B cell (primary cell): ENCODE results near the gene ACAA2. TPM values are rescaled to one million over a fixed set of nuclear protein-coding genes. Genes with fewer than 3 reads are reported as not detected.

Experiments used
- ATAC-seq: fragments of 200-7000 bp; cut with Tn5 transposase; one replicate; pipeline ENCODE4 v1.10.0; 2021; ENCODE audit warnings: low read depth, mild to moderate bottlenecking, moderate number of reproducible peaks, moderate library complexity
- CTCF ChIA-PET: fragments of 350-600 bp; sonication (Branson Sonifier 250); formaldehyde crosslinking; loops from one replicate; lab custom pipeline; 2021; ENCODE audit warnings: antibody characterized with exemption, inconsistent platforms; lab: Charles Lee
- POLR2A ChIA-PET: fragments of 350-600 bp; sonication (Branson Sonifier 250); formaldehyde crosslinking; loops from one replicate; lab custom pipeline; 2021; ENCODE audit warnings: antibody characterized with exemption; lab: Charles Lee
- DNase-seq: peaks from one replicate; pipeline ENCODE4 v3.0.0; 2013
- H2AFZ ChIP-seq: 2 replicates; pipeline ENCODE4 v1.6.1; 2012; ENCODE audit warnings: mild to moderate bottlenecking, low read depth, low read length; ENCODE audit not compliant: insufficient read depth, poor library complexity, severe bottlenecking
- H3K27ac ChIP-seq, 2 donors: 1 replicate in 1 of 2; 2 replicates in 1 of 2; pipeline ENCODE4 v1.5.1; 2012 to 2013; ENCODE audit warnings: low read length in 2 of 2, mild to moderate bottlenecking in 2 of 2, moderate library complexity in 1 of 2
- H3K27me3 ChIP-seq, 4 experiments: fragments of 200-600 bp in 1 of 4; sonication (generic) in 1 of 4; replicated peaks in 1 of 4; 1 replicate in 2 of 4; 2 replicates in 2 of 4; pipeline versions ENCODE4 v1.6.1 to v1.7.0; 2013 to 2016; ENCODE audit warnings: low read length in 3 of 4, mild to moderate bottlenecking in 2 of 4, mixed read lengths in 1 of 4, moderate library complexity in 1 of 4; ENCODE audit not compliant: insufficient read depth in 4 of 4, control insufficient read depth in 3 of 4; ENCODE audit errors: control extremely low read depth in 1 of 4
- H3K36me3 ChIP-seq, 2 experiments: replicated peaks in 1 of 2; 1 replicate in 1 of 2; 2 replicates in 1 of 2; pipeline versions ENCODE4 v1.6.1 to v1.7.1; 2013; ENCODE audit warnings: low read length in 1 of 2; ENCODE audit not compliant: insufficient read depth in 2 of 2, control insufficient read depth in 1 of 2; ENCODE audit errors: control extremely low read depth in 1 of 2, extremely low read depth in 1 of 2
- H3K4me1 ChIP-seq, 2 donors: fragments of 200-600 bp in 1 of 2; sonication (generic) in 1 of 2; 1 replicate in 1 of 2; 2 replicates in 1 of 2; pipeline versions ENCODE4 v1.5.1 to v1.6.1; 2013 to 2017; ENCODE audit warnings: low read length in 2 of 2; ENCODE audit not compliant: control insufficient read depth in 2 of 2, insufficient read depth in 2 of 2
- H3K4me2 ChIP-seq: replicated peaks from 2 replicates; pipeline ENCODE3; 2012; ENCODE audit warnings: mild to moderate bottlenecking, low read depth, low read length; ENCODE audit not compliant: poor library complexity, severe bottlenecking
- H3K4me3 ChIP-seq, 5 experiments: fragments of 200-600 bp in 1 of 5; sonication (generic) in 1 of 5; 1 replicate in 3 of 5; 2 replicates in 2 of 5; pipeline versions ENCODE4 v1.5.1 to v1.7.0; 2011 to 2016; ENCODE audit warnings: low read length in 4 of 5, mild to moderate bottlenecking in 4 of 5, low read depth in 2 of 5, control low read depth in 1 of 5, moderate library complexity in 1 of 5; ENCODE audit not compliant: insufficient read depth in 1 of 5; ENCODE audit errors: control extremely low read depth in 1 of 5, extremely low read depth in 1 of 5
- H3K79me2 ChIP-seq: fragments of 200-600 bp; sonication (generic); one replicate; pipeline ENCODE4 v1.6.0; 2016; ENCODE audit warnings: low read length; ENCODE audit not compliant: control insufficient read depth, insufficient read depth
- H3K9ac ChIP-seq: fragments of 200-600 bp; sonication (generic); 2 replicates; pipeline ENCODE4 v1.6.1; 2017; ENCODE audit warnings: mild to moderate bottlenecking, low read length, moderate library complexity
- H3K9me3 ChIP-seq, 3 donors: one replicate each; pipeline versions ENCODE4 v1.6.1 to v1.7.1; 2013; ENCODE audit warnings: low read length in 2 of 3; ENCODE audit not compliant: control insufficient read depth in 2 of 3, insufficient read depth in 1 of 3; ENCODE audit errors: control extremely low read depth in 1 of 3
- H4K20me1 ChIP-seq: 2 replicates; pipeline ENCODE4 v1.6.0; 2012; ENCODE audit warnings: mild to moderate bottlenecking, low read length; ENCODE audit not compliant: insufficient read depth, control insufficient read depth, poor library complexity, severe bottlenecking
- H3K27ac Mint-ChIP-seq: one replicate; pipeline ENCODE4 v1.8.0; 2021; ENCODE audit warnings: mixed read lengths
- H3K27me3 Mint-ChIP-seq: one replicate; pipeline ENCODE4 v1.8.0; 2021; ENCODE audit warnings: mixed read lengths
- H3K4me1 Mint-ChIP-seq: one replicate; pipeline ENCODE4 v1.8.0; 2021; ENCODE audit warnings: mixed read lengths
- H3K4me3 Mint-ChIP-seq: one replicate; pipeline ENCODE4 v1.8.0; 2021; ENCODE audit warnings: mixed read lengths
- H3K9me3 Mint-ChIP-seq: one replicate; pipeline ENCODE4 v1.8.0; 2022; ENCODE audit warnings: mixed read lengths; ENCODE audit not compliant: insufficient read depth
- EZH2 ChIP-seq: IDR thresholded peaks from 2 replicates; pipeline ENCODE4 v1.6.1; 2012; ENCODE audit warnings: borderline replicate concordance, low read depth, mild to moderate bottlenecking, moderate library complexity, low read length; ENCODE audit not compliant: insufficient read depth, poor library complexity, severe bottlenecking
- WGBS: methylation state at CpG from one replicate; pipeline ENCODE4 v1.1.5; 2013; ENCODE audit warnings: missing lambda C conversion rate; ENCODE audit not compliant: insufficient coverage; 5-methylcytosine and 5-hydroxymethylcytosine counted together
- intact Hi-C: fragments of 100-400 bp; cut with micrococcal nuclease; formaldehyde crosslinking; loops from one replicate; pipeline ENCODE4 v1.10.0; 2022
- polyA plus RNA-seq: library from polyadenylated mRNA; depleted of rRNA; stranded (reverse); fragments of >200 nt; gene quantifications from 2 replicates; pipeline ENCODE4 v1.2.3, GENCODE V29; 2012
- total RNA-seq, 2 donors: library from RNA; stranded (reverse); fragments of 120-200 nt in 1 of 2; gene quantifications; 1 replicate in 1 of 2; 2 replicates in 1 of 2; pipeline versions ENCODE4 v1.2.3 to v1.2.4, GENCODE V29; 2013 to 2022
- TF ChIP-seq, protein P1 (sequence below): fragments of 200-600 bp; IDR thresholded peaks from one replicate; pipeline ENCODE4 v1.8.0; 2022; ENCODE audit warnings: antibody characterized with exemption, mild to moderate bottlenecking

ACAA2 gene
- total and polyA plus RNA-seq, 2 donors (not counting 1 experiment from before 2014, with no cell fraction given), result 10.6 to 25.0 TPM

DNA sequence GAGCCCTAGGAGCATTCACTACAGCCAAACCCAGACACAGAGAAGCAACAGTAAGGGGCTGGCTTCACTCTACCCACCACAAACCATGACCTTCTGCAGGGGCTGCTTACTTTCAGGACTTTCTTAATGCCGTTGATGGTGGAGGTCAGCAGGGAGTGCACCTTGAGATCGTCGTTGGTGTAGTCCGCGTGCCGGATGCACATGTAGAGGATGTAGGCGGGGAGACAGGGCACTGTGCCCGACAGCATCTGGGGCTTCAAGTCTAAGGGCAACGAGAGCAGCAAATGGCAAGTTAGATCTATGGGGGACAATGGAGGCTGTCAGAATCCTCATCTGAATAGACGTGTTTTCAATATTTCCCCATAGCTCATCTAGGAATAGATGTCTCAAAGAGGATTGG is 29.8 kb upstream of the ACAA2 start:
- Histone ChIP-seq H3K27ac (no peak overlapping the region), H2AFZ (no peak overlapping the region), H3K9ac (no peak overlapping the region), H3K4me2 (no peak overlapping the region), H3K9me3 (no peaks in the 10 kb centered on the region), H3K4me3 (no peak overlapping the region), H3K79me2 (no peaks in the 10 kb centered on the region), H3K36me3 (no peaks in the 10 kb centered on the region), H3K27me3 (peaks cover 0 to 2% (median 0%) of the 10 kb centered on the region in 4 experiments), H3K4me1 (no peaks in the 10 kb centered on the region), H4K20me1 (no peaks in the 10 kb centered on the region)
- ATAC-seq (no peak), DNase-seq (no peak)
- intact Hi-C loops, result no loop called here
- Mint-ChIP-seq H3K27me3 (peaks cover 10% of the 10 kb centered on the region), H3K4me1 (no peaks in the 10 kb centered on the region), H3K27ac (no peak overlapping the region), H3K4me3 (no peak overlapping the region), H3K9me3 (no peaks in the 10 kb centered on the region)
- ChIA-PET CTCF (no interaction called here), POLR2A (no interaction called here)
- WGBS, result 98% methylated on average over 9 of the region's 10 CpGs
- TF ChIP-seq EZH2, result no peak
- TF ChIP-seq, protein P1, sequence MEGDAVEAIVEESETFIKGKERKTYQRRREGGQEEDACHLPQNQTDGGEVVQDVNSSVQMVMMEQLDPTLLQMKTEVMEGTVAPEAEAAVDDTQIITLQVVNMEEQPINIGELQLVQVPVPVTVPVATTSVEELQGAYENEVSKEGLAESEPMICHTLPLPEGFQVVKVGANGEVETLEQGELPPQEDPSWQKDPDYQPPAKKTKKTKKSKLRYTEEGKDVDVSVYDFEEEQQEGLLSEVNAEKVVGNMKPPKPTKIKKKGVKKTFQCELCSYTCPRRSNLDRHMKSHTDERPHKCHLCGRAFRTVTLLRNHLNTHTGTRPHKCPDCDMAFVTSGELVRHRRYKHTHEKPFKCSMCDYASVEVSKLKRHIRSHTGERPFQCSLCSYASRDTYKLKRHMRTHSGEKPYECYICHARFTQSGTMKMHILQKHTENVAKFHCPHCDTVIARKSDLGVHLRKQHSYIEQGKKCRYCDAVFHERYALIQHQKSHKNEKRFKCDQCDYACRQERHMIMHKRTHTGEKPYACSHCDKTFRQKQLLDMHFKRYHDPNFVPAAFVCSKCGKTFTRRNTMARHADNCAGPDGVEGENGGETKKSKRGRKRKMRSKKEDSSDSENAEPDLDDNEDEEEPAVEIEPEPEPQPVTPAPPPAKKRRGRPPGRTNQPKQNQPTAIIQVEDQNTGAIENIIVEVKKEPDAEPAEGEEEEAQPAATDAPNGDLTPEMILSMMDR, result no peak

DNA sequence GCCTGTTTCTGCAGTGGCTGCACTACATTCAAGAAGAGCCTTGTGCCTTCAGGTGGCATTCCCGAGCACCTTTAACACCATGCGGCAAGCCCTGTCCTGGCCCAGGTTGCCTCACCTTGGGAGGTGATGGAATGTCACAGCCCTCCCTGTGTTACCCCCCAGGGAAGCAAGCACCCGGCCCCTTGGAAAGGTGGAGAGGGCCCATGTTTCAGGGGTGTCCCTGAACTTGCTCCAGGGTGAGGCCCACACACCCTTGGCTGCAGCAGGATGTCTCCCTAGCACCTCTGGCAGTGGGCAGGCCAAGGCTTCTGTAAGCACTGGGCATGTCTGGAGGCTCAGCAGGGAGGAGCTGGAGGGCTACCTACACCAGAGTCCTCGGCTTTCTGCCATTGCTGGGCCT is 29.3 kb upstream of the ACAA2 start:
- H3K36me3 ChIP-seq, result no peaks in the 10 kb centered on the region
- H3K27ac Mint-ChIP-seq, result no peak overlapping the region
- H3K4me1 ChIP-seq, result no peaks in the 10 kb centered on the region
- H3K27me3 Mint-ChIP-seq, result peaks cover 5% of the 10 kb centered on the region
- H3K9me3 Mint-ChIP-seq, result no peaks in the 10 kb centered on the region
- no peak overlapping the region for H3K4me3 Mint-ChIP-seq
- H3K4me2 ChIP-seq, result no peak overlapping the region
- no peaks in the 10 kb centered on the region for H3K79me2 ChIP-seq
- H3K27me3 ChIP-seq, result peaks cover 0 to 2% (median 0%) of the 10 kb centered on the region in 4 experiments
- ChIA-PET POLR2A (no interaction called here), CTCF (no interaction called here)
- no peaks in the 10 kb centered on the region for H3K9me3 ChIP-seq
- H3K4me3 ChIP-seq, result no peak overlapping the region
- DNase-seq (no peak), ATAC-seq (no peak)
- no peak overlapping the region for H3K27ac ChIP-seq
- no peak overlapping the region for H2AFZ ChIP-seq
- no peaks in the 10 kb centered on the region for H4K20me1 ChIP-seq
- TF ChIP-seq, protein P1, result no peak
- TF ChIP-seq EZH2, result no peak
- no peaks in the 10 kb centered on the region for H3K4me1 Mint-ChIP-seq
- intact Hi-C loops, result no loop called here
- no peak overlapping the region for H3K9ac ChIP-seq
- 79% methylated on average over 4 of the region's 4 CpGs for WGBS
